MM.1S (cell line): ENCODE results near the gene PIK3R3.

Experiments used
- DNase-seq: peaks from one replicate; pipeline ENCODE4 v3.0.0-alpha.2; 2015
- H2AFZ ChIP-seq: fragments of 300-600 bp; sonication (generic); 2 replicates; pipeline ENCODE4 v1.6.0; 2016; ENCODE audit warnings: antibody characterized with exemption, low read length
- H3F3A ChIP-seq: fragments of 300-600 bp; sonication (generic); 2 replicates; pipeline ENCODE4 v1.6.1; 2016; ENCODE audit warnings: mild to moderate bottlenecking, antibody characterized with exemption, low read length, moderate library complexity, mixed read lengths; ENCODE audit not compliant: insufficient read depth
- H3K27ac ChIP-seq: fragments of 300-600 bp; sonication (generic); 2 replicates; pipeline ENCODE4 v1.5.1; 2016; ENCODE audit warnings: mild to moderate bottlenecking, low read length
- H3K27me3 ChIP-seq: fragments of 300-600 bp; sonication (generic); replicated peaks from 2 replicates; pipeline ENCODE4 v1.6.0; 2016; ENCODE audit warnings: low read length; ENCODE audit not compliant: insufficient read depth
- H3K36me3 ChIP-seq: fragments of 300-600 bp; sonication (generic); replicated peaks from 2 replicates; pipeline ENCODE4 v1.6.1; 2016; ENCODE audit warnings: mild to moderate bottlenecking, low read length, mixed read lengths; ENCODE audit not compliant: insufficient read depth
- H3K4me1 ChIP-seq: fragments of 300-600 bp; sonication (generic); 2 replicates; pipeline ENCODE4 v1.6.1; 2016; ENCODE audit warnings: low read length, mixed read lengths
- H3K4me2 ChIP-seq: fragments of 300-600 bp; sonication (generic); 2 replicates; pipeline ENCODE4 v1.6.0; 2016; ENCODE audit warnings: low read depth, low read length
- H3K4me3 ChIP-seq: fragments of 300-600 bp; sonication (generic); 2 replicates; pipeline ENCODE4 v1.5.1; 2016; ENCODE audit warnings: low read length, mixed read lengths
- H3K79me2 ChIP-seq: fragments of 300-600 bp; sonication (generic); 2 replicates; pipeline ENCODE4 v1.6.1; 2016; ENCODE audit warnings: mixed run types, low read length, mixed read lengths
- H3K9ac ChIP-seq: fragments of 300-600 bp; sonication (generic); 2 replicates; pipeline ENCODE4 v1.6.1; 2016; ENCODE audit warnings: low read length, mixed read lengths
- H3K9me2 ChIP-seq: fragments of 300-600 bp; sonication (generic); replicated peaks from 2 replicates; pipeline ENCODE4 v1.6.1; 2016; ENCODE audit warnings: mild to moderate bottlenecking, low read length, mixed read lengths; ENCODE audit not compliant: insufficient read depth
- H3K9me3 ChIP-seq: fragments of 300-600 bp; sonication (generic); replicated peaks from 2 replicates; pipeline ENCODE4 v1.6.1; 2016; ENCODE audit warnings: mild to moderate bottlenecking, low read length, mixed read lengths; ENCODE audit not compliant: insufficient read depth
- H4K20me1 ChIP-seq: fragments of 300-600 bp; sonication (generic); 2 replicates; pipeline ENCODE4 v1.6.1; 2016; ENCODE audit warnings: mild to moderate bottlenecking, low read length, moderate library complexity, mixed read lengths; ENCODE audit not compliant: insufficient read depth
- CTCF ChIP-seq: fragments of 300-600 bp; sonication (generic); IDR thresholded peaks from 2 replicates; pipeline ENCODE4 v1.5.1; 2016; ENCODE audit warnings: antibody characterized with exemption, low read length, mixed read lengths
- EZH2 ChIP-seq: fragments of 300-600 bp; sonication (generic); optimal IDR thresholded peaks from 2 replicates; pipeline ENCODE3; 2017; ENCODE audit warnings: low read depth, mild to moderate bottlenecking, antibody characterized with exemption, low read length, mixed read lengths
- EZH2phosphoT487 ChIP-seq: fragments of 300-600 bp; sonication (generic); IDR thresholded peaks from 2 replicates; pipeline ENCODE4 v1.6.1; 2018; ENCODE audit warnings: antibody characterized with exemption, low read length

Gene PIK3R3

GRCh38 chr1:46070164-46070814, 62.1 kb downstream of the PIK3R3 start:
- Histone ChIP-seq H2AFZ (no peak overlapping the region), H3K9me2 (no peaks in the 10 kb centered on the region), H3K4me2 (no peak overlapping the region), H3F3A (peaks cover 5% of the 10 kb centered on the region; the same call in 1 of the 2 replicates), H3K4me1 (peaks cover 6% of the 10 kb centered on the region), H3K36me3 (no peaks in the 10 kb centered on the region), H3K27me3 (no peaks in the 10 kb centered on the region), H3K27ac (no peak overlapping the region), H3K9me3 (no peaks in the 10 kb centered on the region), H3K79me2 (no peaks in the 10 kb centered on the region), H3K4me3 (no peak overlapping the region), H4K20me1 (no peaks in the 10 kb centered on the region), H3K9ac (no peak overlapping the region)
- DNase-seq = no peak
- TF ChIP-seq EZH2 = no peak
- no peak for TF ChIP-seq EZH2phosphoT487
- TF ChIP-seq CTCF = no peak

- no peak overlapping the region for H2AFZ ChIP-seq
- H3K36me3 ChIP-seq = no peaks in the 10 kb centered on the region
- no peak overlapping the region for H3K4me2 ChIP-seq
- no peaks in the 10 kb centered on the region for H4K20me1 ChIP-seq
- H3K27ac ChIP-seq = no peak overlapping the region
- H3K4me1 ChIP-seq = peaks cover 16% of the 10 kb centered on the region
- no peaks in the 10 kb centered on the region for H3K79me2 ChIP-seq
- peaks cover 14% of the 10 kb centered on the region for H3F3A ChIP-seq
- H3K27me3 ChIP-seq = no peaks in the 10 kb centered on the region
- no peak for DNase-seq
- no peak overlapping the region for H3K4me3 ChIP-seq
- TF ChIP-seq EZH2 (no peak), EZH2phosphoT487 (no peak), CTCF (no peak)
- H3K9me3 ChIP-seq = no peaks in the 10 kb centered on the region
- H3K9me2 ChIP-seq = no peaks in the 10 kb centered on the region
- no peak overlapping the region for H3K9ac ChIP-seq
Measured at GRCh38 chr1:46068525-46068924, 63.9 kb downstream of the PIK3R3 start.

GRCh38 chr1:46067652-46068051, 64.8 kb downstream of the PIK3R3 start:
- TF ChIP-seq EZH2phosphoT487 = no peak
- TF ChIP-seq CTCF = no peak
- no peak for TF ChIP-seq EZH2
- Histone ChIP-seq H3K4me2 (no peak overlapping the region), H3K9me2 (no peaks in the 10 kb centered on the region), H4K20me1 (no peaks in the 10 kb centered on the region), H3K9me3 (no peaks in the 10 kb centered on the region), H3K79me2 (no peaks in the 10 kb centered on the region), H3K4me1 (peaks cover 25% of the 10 kb centered on the region), H2AFZ (no peak overlapping the region), H3K27me3 (no peaks in the 10 kb centered on the region), H3K9ac (no peak overlapping the region), H3K4me3 (no peak overlapping the region), H3K27ac (no peak overlapping the region), H3K36me3 (no peaks in the 10 kb centered on the region), H3F3A (peaks cover 23% of the 10 kb centered on the region)
- no peak for DNase-seq
